Glomerular visceral epithelial cell (primary cell): ENCODE data around the gene ABHD4.
A peak's percentile ranks its signal among the peaks of the same experiment; 100 is the strongest.
"Not testable (repeated sequence)": the region's sequence is repeated elsewhere in the genome, so short reads cannot be mapped to it uniquely, and the experiment has no call there.

Source experiments
- DNase-seq: peaks from one replicate; pipeline ENCODE4 v3.0.0-alpha.2; 2016; ENCODE audit errors: extremely low spot score

Gene ABHD4

GRCh38 chr14:22561661-22562579 is 36.2 kb upstream of the ABHD4 start:
- DNase-seq = no peak

DNA sequence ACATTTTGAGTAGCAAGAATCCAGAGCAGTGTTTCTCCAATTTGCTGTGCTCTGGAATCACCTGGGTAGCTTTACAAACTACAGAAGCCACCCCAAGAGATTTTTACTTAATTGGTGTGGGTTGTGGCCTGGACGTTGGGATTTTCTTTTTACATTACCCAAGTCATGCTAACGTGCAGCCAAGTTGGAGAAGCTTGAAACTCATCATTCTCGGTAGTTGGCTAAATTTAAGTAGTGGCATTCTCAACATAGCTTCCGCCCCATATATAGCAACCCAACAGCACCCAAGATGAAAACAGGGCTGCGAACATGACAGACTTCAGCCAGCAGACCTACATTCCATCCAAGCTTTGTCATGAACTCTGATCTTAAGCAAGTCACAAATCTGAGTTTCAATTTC is 34.1 kb upstream of the ABHD4 start:
- DNase-seq = no peak

DNA sequence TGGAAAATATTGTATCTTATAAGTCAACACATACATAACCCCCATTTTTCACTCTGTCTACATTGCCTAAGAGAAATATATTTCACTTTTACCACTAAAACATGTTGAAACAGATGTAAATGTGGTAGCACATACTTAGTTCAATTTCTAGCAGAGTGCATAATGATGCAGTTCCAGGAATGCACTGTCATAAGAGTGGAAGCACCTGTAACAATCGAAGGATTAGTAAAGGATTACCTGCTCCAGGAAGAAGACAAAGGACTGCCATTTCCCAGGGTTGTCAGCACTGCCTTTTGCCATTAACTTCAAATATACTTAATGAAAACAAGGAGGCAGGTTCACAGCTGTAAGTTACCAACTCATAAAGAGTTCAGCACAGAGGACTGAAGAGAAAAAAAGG is 33.6 kb upstream of the ABHD4 start:
- no peak for DNase-seq

DNA sequence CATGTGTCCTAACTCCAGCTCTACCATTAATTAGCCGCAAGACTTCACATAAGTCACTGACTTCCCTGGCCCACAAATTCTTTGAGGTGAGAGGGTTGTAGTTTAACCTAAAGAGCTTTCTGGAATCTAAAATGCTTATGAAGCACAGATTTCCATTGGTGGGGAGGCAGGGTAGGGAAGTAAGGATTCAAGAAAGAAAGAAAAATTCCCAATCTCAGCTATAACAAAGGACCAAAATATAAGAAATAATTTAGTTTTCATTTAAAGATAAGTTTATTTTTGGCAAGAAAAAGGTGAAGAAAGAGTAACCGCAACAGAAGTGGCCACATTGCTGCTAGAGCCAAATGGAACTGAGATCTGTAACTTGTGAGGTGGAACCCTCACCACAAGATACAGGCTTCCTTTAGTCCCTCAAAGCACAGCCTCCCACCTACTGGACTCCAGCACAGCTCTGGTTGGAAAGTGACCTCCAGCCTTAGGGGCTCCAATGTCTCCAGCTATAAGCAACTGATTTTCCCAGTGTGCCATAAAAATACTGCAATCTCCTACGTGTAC is 32.6 kb upstream of the ABHD4 start:
- DNase-seq = peak; percentile 40

DNA sequence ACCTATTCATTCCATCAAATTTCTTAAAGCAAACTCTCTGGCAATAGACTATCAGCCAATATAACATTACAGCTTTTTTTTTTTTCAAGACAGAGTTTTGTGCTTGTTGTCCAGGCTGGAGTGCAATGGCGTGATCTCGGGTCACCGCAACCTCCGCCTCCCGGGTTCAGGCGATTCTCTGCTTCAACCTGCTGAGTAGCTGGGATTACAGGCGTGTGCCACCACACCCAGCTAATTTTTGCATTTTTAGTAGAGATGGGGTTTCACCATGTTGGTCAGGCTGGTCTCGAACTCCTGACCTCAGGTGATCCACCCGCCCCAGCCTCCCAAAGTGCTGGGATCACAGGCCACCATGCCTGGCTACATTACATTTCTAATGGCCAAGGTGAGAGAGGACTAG is 31.8 kb upstream of the ABHD4 start:
- not testable (repeated sequence) for DNase-seq

GRCh38 chr14:22566845-22567244 is 31.3 kb upstream of the ABHD4 start:
- no peak for DNase-seq

DNA sequence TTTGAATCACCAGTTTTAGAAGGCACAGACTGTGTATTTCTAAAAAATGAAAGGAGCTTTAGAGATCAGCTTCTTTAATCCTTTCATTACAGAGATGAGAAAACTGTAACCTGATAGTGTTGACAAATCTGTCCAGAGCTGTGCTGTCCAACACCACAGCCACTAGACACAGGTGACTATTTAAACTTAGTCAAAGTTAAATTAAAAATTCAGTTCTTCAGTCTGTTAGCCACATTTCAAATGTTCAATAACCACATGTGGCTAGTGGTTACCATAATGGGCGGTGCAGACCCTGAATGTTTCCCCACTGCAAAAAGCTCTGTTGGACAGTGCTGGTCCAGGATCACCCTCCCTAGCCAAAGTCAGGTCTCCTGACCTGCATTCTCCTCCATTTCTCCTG is 30.7 kb upstream of the ABHD4 start:
- no peak for DNase-seq

DNA sequence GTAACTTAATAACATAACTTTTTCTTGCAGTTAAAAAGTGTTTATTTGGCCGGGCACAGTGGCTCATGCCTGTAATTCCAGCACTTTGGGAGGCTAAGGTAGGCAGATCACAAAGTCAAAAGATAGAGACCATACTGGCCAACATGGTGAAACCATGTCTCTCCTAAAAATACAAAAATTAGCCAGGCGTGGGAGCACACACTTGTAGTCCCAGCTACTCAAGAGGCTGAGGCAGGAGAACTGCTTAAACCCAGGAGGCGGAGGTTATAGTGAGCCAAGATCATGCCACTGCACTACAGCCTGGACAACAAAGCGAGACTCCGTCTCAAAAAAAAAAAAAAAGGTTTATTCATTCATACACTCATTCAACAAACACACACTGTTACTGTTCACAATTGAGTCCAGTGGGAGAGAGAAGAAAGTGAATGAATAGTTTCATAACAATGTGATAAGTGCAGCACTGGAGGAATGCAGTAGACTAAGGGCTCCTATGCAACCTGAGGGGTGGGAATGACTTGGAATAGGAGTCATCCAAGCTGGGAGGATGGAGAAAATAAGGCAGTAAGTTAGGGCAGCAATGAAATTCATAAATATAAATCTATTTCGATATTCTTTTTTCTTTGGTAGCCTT is 28.9 kb upstream of the ABHD4 start:
- DNase-seq = no peak

- DNase-seq = no peak
These were observed 28.4 kb upstream of the ABHD4 start for GRCh38 chr14:22569737-22570131.

DNA sequence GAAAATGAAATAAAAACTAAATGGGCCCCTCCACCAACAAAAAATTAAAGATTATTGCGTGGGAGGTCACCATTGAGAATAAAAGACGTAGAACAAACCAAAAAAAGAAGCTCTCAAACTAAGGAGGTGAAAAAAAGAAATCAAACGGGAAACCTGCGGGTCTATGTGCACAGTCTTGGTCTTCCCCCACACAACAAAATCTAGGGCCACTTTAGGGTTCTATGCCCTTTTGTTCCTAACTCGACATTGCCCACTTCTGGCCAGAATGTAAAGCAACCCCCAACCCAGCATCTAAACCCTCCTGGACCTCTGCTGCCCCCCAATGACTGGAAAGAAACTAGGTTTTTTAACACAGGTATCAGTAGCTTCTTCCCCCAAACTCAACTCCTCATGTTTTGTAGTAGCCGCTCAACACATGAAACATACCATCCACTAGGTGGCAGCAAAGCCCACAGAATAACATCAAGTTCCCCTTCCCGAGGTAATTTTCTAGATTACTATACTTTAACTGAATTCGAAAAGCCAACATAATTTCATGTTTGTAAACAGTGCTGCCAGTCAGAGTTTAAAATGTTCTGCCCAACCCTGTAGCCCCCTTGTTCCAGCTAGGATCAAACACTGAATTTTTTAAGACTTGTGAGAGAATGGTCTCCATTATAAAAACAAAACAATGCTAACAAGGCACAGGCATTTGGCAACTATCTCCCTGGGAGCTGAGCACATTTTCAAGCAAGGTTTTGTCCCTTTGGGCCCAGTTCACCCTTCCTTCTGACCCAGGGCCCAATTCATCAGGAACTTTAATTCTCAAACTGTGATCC is 27.8 kb upstream of the ABHD4 start:
- peak; percentile 88 for DNase-seq

DNA sequence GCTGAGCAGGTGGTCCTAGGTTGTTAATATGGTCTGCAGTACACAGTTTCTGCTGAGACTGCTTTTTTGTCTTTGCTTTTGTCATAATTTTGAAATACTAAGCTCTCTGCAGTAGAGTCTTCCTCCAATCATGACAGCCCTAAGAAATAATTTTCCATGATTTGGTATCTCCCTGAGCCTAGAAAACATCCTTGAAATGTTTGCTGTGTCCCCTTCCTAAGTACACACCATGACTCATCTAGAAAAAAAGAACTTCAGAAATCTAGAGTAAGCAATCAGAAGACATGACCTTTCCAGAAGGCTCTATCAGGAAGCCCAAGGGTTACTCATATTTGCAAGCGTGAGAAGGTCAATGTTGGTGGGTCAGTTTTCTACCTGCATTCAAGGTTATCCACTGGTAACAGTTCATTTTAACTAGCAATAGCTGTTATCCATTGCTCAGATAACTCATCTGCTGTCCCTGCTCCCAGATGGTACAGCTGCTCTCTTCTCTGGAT is 25.5 kb upstream of the ABHD4 start:
- DNase-seq = no peak

DNA sequence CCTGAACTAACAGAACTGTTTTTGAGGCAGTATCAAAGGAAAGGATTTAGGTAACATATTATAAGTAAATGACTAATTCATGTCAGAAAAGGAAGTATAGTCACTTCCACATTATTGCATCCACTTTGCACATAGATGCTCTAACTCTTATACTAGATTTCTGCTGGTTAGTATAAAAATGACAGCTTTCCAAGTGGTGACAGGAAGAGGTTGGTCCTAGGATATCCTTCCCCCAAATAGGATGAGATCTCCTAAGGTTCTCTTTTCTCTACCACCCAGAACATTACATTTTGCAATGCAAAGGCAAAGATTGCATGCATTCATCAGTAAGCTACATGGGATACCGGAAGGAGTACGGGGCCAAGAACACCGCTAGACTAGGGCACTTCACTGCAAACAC is 24.3 kb upstream of the ABHD4 start:
- no peak for DNase-seq

GRCh38 chr14:22577334-22577908 is 20.7 kb upstream of the ABHD4 start:
- no peak for DNase-seq

DNA sequence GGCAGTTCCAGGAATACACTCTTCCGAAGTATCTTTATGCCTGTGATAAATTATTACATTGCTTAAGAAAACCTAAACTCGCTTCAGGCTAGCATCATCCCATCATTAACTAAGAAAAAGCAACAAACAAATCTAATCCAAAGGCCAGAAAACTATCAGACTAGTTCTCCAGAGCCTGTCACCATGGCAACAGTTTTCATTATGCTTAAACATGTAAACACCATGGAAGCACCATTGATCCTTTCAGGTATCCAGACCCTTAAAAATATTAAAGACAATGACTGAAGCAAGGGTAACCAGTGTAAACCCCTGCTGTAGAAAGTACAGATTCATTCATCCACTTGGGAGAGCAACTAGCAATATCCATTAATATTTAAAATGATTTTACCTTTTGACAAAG is 18.9 kb upstream of the ABHD4 start:
- DNase-seq = no peak

DNA sequence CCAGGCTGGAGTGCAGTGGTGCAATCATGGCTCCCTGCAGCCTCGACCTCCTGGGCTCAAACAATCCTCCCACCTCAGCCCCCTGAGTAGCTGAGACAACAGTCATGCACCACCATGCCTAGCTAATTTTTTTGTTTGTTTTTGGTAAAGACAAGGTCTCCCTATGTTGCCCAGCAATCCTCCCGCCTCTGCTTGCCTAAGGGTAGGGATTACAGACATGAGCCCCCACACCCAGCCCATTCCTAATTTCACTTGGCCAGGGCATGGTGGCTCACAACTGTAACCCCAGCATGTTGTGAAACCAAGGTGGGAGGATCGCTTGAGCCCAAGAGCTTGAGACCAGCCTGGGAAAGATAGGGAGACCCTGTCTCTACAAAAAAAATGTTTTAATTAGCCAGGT is 18.2 kb upstream of the ABHD4 start:
- no peak for DNase-seq

- DNase-seq = no peak
These were observed 17.5 kb upstream of the ABHD4 start for GRCh38 chr14:22580625-22581024.

- DNase-seq = no peak
These were observed 14.1 kb upstream of the ABHD4 start for GRCh38 chr14:22583994-22584393.

DNA sequence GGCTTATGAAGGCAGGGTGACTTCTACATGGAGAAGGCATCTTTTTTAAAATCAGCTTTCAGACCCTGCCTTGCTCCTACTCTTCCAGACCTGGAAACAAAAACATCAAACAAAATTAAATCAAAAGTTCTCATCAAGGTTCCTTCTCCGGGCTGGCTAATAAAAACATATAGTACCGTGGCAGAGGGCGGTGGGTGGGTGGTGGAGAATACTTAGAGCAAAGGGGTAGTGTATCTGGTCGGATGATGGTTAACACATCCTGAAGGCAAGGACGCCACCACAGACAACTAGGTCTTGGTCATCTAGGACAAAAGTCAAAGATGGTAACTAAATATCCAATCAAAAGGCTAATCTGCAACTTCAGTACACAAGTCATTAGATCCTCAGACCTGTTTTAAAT is 10.9 kb upstream of the ABHD4 start:
- no peak for DNase-seq

DNA sequence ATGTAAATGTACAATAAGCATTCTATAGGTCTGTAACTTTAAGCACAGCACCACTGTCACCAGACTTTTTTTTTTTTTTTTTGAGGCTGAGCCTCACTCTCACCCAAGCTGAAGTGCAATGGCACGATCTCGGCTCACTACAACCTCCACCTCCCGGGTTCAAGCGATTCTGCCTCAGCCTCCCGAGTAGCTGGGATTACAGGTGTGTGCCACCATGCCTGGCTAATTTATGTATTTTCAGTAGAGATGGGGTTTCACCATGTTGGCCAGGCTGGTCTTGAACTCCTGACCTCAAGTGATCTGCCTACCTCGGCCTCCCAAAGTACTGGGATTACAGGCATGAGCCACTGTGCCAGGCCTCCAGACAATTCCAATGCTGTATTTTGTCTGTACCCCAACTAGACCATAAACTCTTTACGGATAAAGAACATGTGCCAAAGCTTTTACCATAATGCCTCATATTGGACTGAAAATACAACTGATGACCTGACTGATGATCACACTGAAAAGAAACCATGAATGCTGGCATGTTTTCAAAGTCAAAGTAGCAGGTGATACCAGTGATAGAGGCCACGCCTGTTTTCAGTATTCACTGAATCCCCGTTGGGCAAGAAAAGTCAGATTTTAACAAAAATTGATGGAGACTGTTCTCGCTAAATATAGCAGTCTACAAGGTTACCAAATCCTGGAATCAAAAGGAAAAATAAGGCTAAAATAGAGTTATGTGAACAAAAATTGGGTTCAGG is 10.2 kb upstream of the ABHD4 start:
- DNase-seq = not testable (repeated sequence)

DNA sequence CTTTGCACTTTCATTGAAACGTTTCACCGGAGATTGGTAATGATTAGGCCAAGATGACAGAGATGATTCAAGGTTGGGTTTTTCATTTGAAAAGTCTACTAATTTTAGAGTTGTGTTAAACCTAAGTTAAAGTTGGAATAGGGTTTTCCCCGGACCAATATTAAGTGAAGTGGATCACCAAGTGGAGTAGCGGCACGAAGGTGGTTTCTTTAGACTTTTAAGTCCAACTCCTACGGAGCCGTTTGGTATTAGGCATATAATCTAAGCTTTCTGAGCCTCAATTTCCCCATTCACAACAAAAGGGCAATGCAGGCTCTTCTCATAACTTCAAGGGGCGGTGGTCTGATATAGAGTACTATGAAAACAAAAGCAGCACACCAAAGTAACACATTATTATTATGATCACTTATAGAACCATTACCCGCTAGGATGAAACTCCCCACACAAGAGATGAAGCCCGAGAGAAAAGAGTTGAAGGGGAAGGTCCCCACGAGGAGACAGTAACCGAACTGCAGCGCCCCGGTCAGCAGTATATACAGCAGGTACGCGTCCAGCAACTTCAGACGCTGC is 9.5 kb upstream of the ABHD4 start:
- no peak for DNase-seq
